ENCODE results near the gene ATG101.

The ATG101 gene

GRCh38 chr12:52041695-52042123 lies 28.1 kb upstream of the ATG101 start:
- DNase-seq (ENCODE audit: low read depth in 2 of 2, low spot score in 1 of 2): no peak

GRCh38 chr12:52042706-52043385 lies 26.9 kb upstream of the ATG101 start:
- no peak for DNase-seq (ENCODE audit: low read depth in 2 of 2, low spot score in 1 of 2)

GRCh38 chr12:52043386-52044212 lies 26.2 kb upstream of the ATG101 start:
- no peak for DNase-seq (ENCODE audit: low read depth in 2 of 2, low spot score in 1 of 2)

- no peak for DNase-seq (ENCODE audit: low read depth in 2 of 2, low spot score in 1 of 2)
These were observed 25.3 kb upstream of the ATG101 start for GRCh38 chr12:52044292-52044983.

GRCh38 chr12:52045794-52046199 lies 24.0 kb upstream of the ATG101 start:
- DNase-seq (ENCODE audit: low read depth in 2 of 2, low spot score in 1 of 2): no peak

- DNase-seq (ENCODE audit: low read depth in 2 of 2, low spot score in 1 of 2): no peak
These were observed 22.9 kb upstream of the ATG101 start for GRCh38 chr12:52046859-52047258.

GRCh38 chr12:52049286-52049685 lies 20.5 kb upstream of the ATG101 start:
- no peak for DNase-seq (ENCODE audit: low read depth in 2 of 2, low spot score in 1 of 2)

GRCh38 chr12:52049688-52050087 lies 20.1 kb upstream of the ATG101 start:
- DNase-seq (ENCODE audit: low read depth in 2 of 2, low spot score in 1 of 2): no peak

GRCh38 chr12:52050116-52050757 lies 19.5 kb upstream of the ATG101 start:
- peak in 1 of 2 donors; percentile 20 for DNase-seq (ENCODE audit: low read depth in 2 of 2, low spot score in 1 of 2)

- DNase-seq (ENCODE audit: low read depth in 2 of 2, low spot score in 1 of 2): peak; percentile 99
These were observed 18.8 kb upstream of the ATG101 start, which contains the start of gene NR4A1 for GRCh38 chr12:52050758-52051541. Gene NR4A1 (plus strand): TSS chr12:52051442. CDS start chr12:52054329, 2,887 bp downstream.

- peak in 1 of 2 donors; percentile 15 for DNase-seq (ENCODE audit: low read depth in 2 of 2, low spot score in 1 of 2)
These were observed 17.2 kb upstream of the ATG101 start for GRCh38 chr12:52052468-52053186.

GRCh38 chr12:52053536-52054209 lies 16.1 kb upstream of the ATG101 start:
- DNase-seq (ENCODE audit: low read depth in 2 of 2, low spot score in 1 of 2): no peak

- peak in 1 of 2 donors; percentile 23 for DNase-seq (ENCODE audit: low read depth in 2 of 2, low spot score in 1 of 2)
These were observed 15.4 kb upstream of the ATG101 start for GRCh38 chr12:52054231-52054832.

- peak in 1 of 2 donors; percentile 12 for DNase-seq (ENCODE audit: low read depth in 2 of 2, low spot score in 1 of 2)
These were observed 14.7 kb upstream of the ATG101 start for GRCh38 chr12:52054833-52055730.

GRCh38 chr12:52055731-52056711 lies 13.8 kb upstream of the ATG101 start:
- peak in 1 of 2 donors; percentile 19 for DNase-seq (ENCODE audit: low read depth in 2 of 2, low spot score in 1 of 2)

- DNase-seq (ENCODE audit: low read depth in 2 of 2, low spot score in 1 of 2): no peak
These were observed 12.8 kb upstream of the ATG101 start for GRCh38 chr12:52056801-52057637.

All from stimulated activated CD8-positive, alpha-beta memory T cell treated with anti-CD3 and anti-CD28 coated beads, Interleukin-4, amount 100 ng/mL, for 1 hour (primary cell).